SK-N-SH (cell line): ENCODE results near the gene TMTC2. TPM values are rescaled to one million over a fixed set of nuclear protein-coding genes. Genes with fewer than 3 reads are reported as not detected.

Source experiments
- CTCF ChIA-PET: fragments of 300-600, 350-600 bp; formaldehyde crosslinking; extraction: SDS; loops from one replicate; lab custom pipeline; 2021; lab: Yijun Ruan, JAX
- POLR2A ChIA-PET: fragments of 350-600 bp; sonication (Branson Sonifier 250); formaldehyde crosslinking; extraction: SDS; loops from one replicate; lab custom pipeline; 2020; ENCODE audit warnings: antibody characterized with exemption, inconsistent platforms; lab: Yijun Ruan, JAX
- DNase-seq: peaks from one replicate; pipeline ENCODE4 v3.0.0; 2012
- H2AFZ ChIP-seq: fragments of 200-600 bp; sonication (generic); 2 replicates; pipeline ENCODE4 v1.8.1; 2016; ENCODE audit warnings: antibody characterized with exemption, mild to moderate bottlenecking, low read depth
- H3F3A ChIP-seq: fragments of 200-600 bp; sonication (generic); replicated peaks from 2 replicates; pipeline ENCODE3; 2016; ENCODE audit warnings: antibody characterized with exemption, mild to moderate bottlenecking; ENCODE audit not compliant: insufficient read depth
- H3K27ac ChIP-seq, 2 experiments: fragments of 200-500 bp in 1 of 2; fragments of 200-600 bp in 1 of 2; sonication (Bioruptor generic) in 1 of 2; sonication (generic), shearing (Covaris generic) in 1 of 2; 2 replicates each; pipeline versions ENCODE4 v1.5.1 to v1.6.1; 2014 to 2016; ENCODE audit warnings: low read depth in 2 of 2, inconsistent platforms in 1 of 2, low read length in 1 of 2, mild to moderate bottlenecking in 1 of 2, mixed read lengths in 1 of 2
- H3K27me3 ChIP-seq: fragments of 200-600 bp; sonication (generic), shearing (Covaris generic); 2 replicates; pipeline ENCODE4 v1.6.1; 2016; ENCODE audit warnings: mixed run types; ENCODE audit not compliant: insufficient read depth
- H3K36me3 ChIP-seq, 2 experiments: fragments of 200-500 bp in 1 of 2; fragments of 200-600 bp in 1 of 2; sonication (Bioruptor generic) in 1 of 2; sonication (generic) in 1 of 2; replicated peaks in 1 of 2; 2 replicates each; pipeline versions ENCODE3 to v1.5.1; 2014 to 2016; ENCODE audit warnings: low read length in 1 of 2, mild to moderate bottlenecking in 1 of 2; ENCODE audit not compliant: insufficient read depth in 2 of 2, control insufficient read depth in 1 of 2
- H3K4me1 ChIP-seq, 2 experiments: fragments of 200-500 bp in 1 of 2; fragments of 200-600 bp in 1 of 2; sonication (Bioruptor generic) in 1 of 2; sonication (generic), shearing (Covaris generic) in 1 of 2; 2 replicates each; pipeline versions ENCODE4 v1.5.1 to v1.6.1; 2014 to 2016; ENCODE audit warnings: low read depth in 1 of 2, low read length in 1 of 2, mixed run types in 1 of 2; ENCODE audit not compliant: insufficient read depth in 2 of 2, control insufficient read depth in 1 of 2
- H3K4me2 ChIP-seq: fragments of 200-600 bp; sonication (generic), shearing (Covaris generic); 2 replicates; pipeline ENCODE4 v1.6.1; 2017; ENCODE audit warnings: mixed run types
- H3K4me3 ChIP-seq, 2 experiments: fragments of 200-500 bp in 1 of 2; fragments of 200-600 bp in 1 of 2; sonication (Bioruptor generic) in 1 of 2; sonication (generic), shearing (Covaris generic) in 1 of 2; 2 replicates each; pipeline versions ENCODE4 v1.5.1 to v1.8.1; 2014 to 2016; ENCODE audit warnings: low read depth in 2 of 2, inconsistent platforms in 1 of 2, low read length in 1 of 2, mild to moderate bottlenecking in 1 of 2, mixed read lengths in 1 of 2, moderate library complexity in 1 of 2
- H3K79me2 ChIP-seq: fragments of 200-600 bp; sonication (generic); 2 replicates; pipeline ENCODE4 v1.8.1; 2017; ENCODE audit warnings: mild to moderate bottlenecking; ENCODE audit not compliant: insufficient read depth
- H3K9ac ChIP-seq: fragments of 200-600 bp; sonication (generic); 2 replicates; pipeline ENCODE4 v1.6.1; 2017; ENCODE audit warnings: mixed run types
- H3K9me2 ChIP-seq: fragments of 200-600 bp; sonication (generic); 2 replicates; pipeline ENCODE4 v1.6.1; 2017; ENCODE audit warnings: mixed run types
- H3K9me3 ChIP-seq: fragments of 200-600 bp; sonication (generic); 2 replicates; pipeline ENCODE4 v1.6.1; 2017; ENCODE audit warnings: mixed run types, mild to moderate bottlenecking, moderate library complexity
- H4K20me1 ChIP-seq: fragments of 200-600 bp; sonication (generic); 2 replicates; pipeline ENCODE4 v1.6.1; 2017; ENCODE audit warnings: mild to moderate bottlenecking, mixed run types; ENCODE audit not compliant: insufficient read depth
- EP300 ChIP-seq, 2 experiments: IDR thresholded peaks; 2 replicates each; pipeline versions ENCODE4 v1.4.0 to v1.6.1; 2012; ENCODE audit warnings: borderline replicate concordance in 1 of 2, low read depth in 1 of 2, low read length in 1 of 2
- RAD21 ChIP-seq: IDR thresholded peaks from 2 replicates; pipeline ENCODE4 v1.6.1; 2012; ENCODE audit warnings: mild to moderate bottlenecking, low read length
- REST ChIP-seq: IDR thresholded peaks from 2 replicates; pipeline ENCODE4 v1.6.1; 2012; ENCODE audit warnings: mild to moderate bottlenecking, low read depth, low read length, moderate library complexity
- RXRA ChIP-seq: IDR thresholded peaks from 2 replicates; pipeline ENCODE4 v1.4.0; 2012; ENCODE audit warnings: low read depth, mild to moderate bottlenecking, borderline replicate concordance
- USF1 ChIP-seq: IDR thresholded peaks from 2 replicates; pipeline ENCODE4 v1.4.0; 2012; ENCODE audit warnings: low read depth, borderline replicate concordance
- YY1 ChIP-seq: IDR thresholded peaks from 2 replicates; pipeline ENCODE4 v1.4.0; 2012; ENCODE audit warnings: low read depth, mild to moderate bottlenecking
- WGBS: methylation state at CpG from one replicate; pipeline ENCODE4 v1.1.6; 2017; ENCODE audit warnings: low lambda C conversion rate; 5-methylcytosine and 5-hydroxymethylcytosine counted together
- polyA plus RNA-seq, 3 experiments: library from polyadenylated mRNA; depleted of rRNA; stranded (reverse); fragments of >200 nt; gene quantifications; 2 replicates each; pipeline ENCODE4 v1.2.3, GENCODE V29; 2012
- TF ChIP-seq, protein P1 (sequence below): fragments of 200-600 bp; sonication (generic); IDR thresholded peaks from 2 replicates; pipeline ENCODE4 v1.6.1; 2017; ENCODE audit warnings: antibody characterized with exemption, mild to moderate bottlenecking, moderate library complexity

TMTC2 gene
- polyA plus RNA-seq, 1 of the 3 experiments (the other 2 are of a cell fraction): 4.1 TPM

DNA sequence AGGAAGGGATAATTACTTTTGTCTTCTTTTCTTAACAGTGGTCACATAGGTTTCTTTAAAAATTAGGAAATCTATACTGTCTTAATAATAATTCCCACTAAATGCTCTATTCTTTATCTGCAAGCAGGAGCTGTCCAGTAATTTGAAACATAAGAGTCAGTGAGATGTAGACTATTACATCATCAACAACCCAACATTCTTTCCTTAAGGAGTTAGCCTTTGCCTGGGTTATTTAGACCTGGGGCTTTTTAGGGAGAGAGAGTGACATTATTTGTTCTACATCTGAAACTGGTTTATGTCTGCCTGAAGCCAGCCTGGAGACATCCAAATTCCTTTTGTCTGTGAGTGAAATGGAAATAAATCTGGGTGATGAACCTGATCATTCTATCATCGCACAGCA is 294.4 kb downstream of the TMTC2 start:
- DNase-seq: no peak
- WGBS: 97% methylated on average over 1 of the region's 1 CpG
- H3F3A ChIP-seq: no peaks in the 10 kb centered on the region
- peaks cover 0 to 15% of the 10 kb centered on the region in 2 experiments for H3K36me3 ChIP-seq
- ChIA-PET POLR2A (no interaction called here), CTCF (interaction anchor here (0.5 to 1.5 kb wide), 2 partner anchors 44 to 295 kb away, joined by 3 to 5 read pairs; partner anchors contain the start of gene TMTC2)
- no peaks in the 10 kb centered on the region for H3K79me2 ChIP-seq
- no peak overlapping the region for H3K4me2 ChIP-seq
- no peaks in the 10 kb centered on the region; a peak in 1 of 4 replicates for H3K4me1 ChIP-seq
- H3K9me3 ChIP-seq: no peaks in the 10 kb centered on the region
- H3K27ac ChIP-seq: no peak overlapping the region
- no peak overlapping the region for H3K4me3 ChIP-seq
- H3K9me2 ChIP-seq: no peaks in the 10 kb centered on the region
- H3K9ac ChIP-seq: no peak overlapping the region
- no peak overlapping the region for H2AFZ ChIP-seq
- TF ChIP-seq YY1: no peak
- TF ChIP-seq REST: peak; percentile 50; the same call in 1 of the 2 replicates
- TF ChIP-seq, all 33 proteins: peak for 1
- Histone ChIP-seq H4K20me1 (no peaks in the 10 kb centered on the region), H3K27me3 (no peaks in the 10 kb centered on the region)

- H3K36me3 ChIP-seq: peaks cover 0 to 15% of the 10 kb centered on the region in 2 experiments
- no peak overlapping the region for H2AFZ ChIP-seq
- H3F3A ChIP-seq: no peaks in the 10 kb centered on the region
- TF ChIP-seq, protein P1, sequence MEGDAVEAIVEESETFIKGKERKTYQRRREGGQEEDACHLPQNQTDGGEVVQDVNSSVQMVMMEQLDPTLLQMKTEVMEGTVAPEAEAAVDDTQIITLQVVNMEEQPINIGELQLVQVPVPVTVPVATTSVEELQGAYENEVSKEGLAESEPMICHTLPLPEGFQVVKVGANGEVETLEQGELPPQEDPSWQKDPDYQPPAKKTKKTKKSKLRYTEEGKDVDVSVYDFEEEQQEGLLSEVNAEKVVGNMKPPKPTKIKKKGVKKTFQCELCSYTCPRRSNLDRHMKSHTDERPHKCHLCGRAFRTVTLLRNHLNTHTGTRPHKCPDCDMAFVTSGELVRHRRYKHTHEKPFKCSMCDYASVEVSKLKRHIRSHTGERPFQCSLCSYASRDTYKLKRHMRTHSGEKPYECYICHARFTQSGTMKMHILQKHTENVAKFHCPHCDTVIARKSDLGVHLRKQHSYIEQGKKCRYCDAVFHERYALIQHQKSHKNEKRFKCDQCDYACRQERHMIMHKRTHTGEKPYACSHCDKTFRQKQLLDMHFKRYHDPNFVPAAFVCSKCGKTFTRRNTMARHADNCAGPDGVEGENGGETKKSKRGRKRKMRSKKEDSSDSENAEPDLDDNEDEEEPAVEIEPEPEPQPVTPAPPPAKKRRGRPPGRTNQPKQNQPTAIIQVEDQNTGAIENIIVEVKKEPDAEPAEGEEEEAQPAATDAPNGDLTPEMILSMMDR: no peak
- TF ChIP-seq RAD21 (no peak), USF1 (no peak), EP300 (IDR thresholded peaks at IDR 0.05; ENCODE audit: borderline replicate concordance in 1 of 2, low read depth in 1 of 2, low read length in 1 of 2) (no peak), RXRA (no peak)
- H3K4me3 ChIP-seq: no peak overlapping the region
- no peak overlapping the region for H3K27ac ChIP-seq
- H3K27me3 ChIP-seq: no peaks in the 10 kb centered on the region
- no peaks in the 10 kb centered on the region for H4K20me1 ChIP-seq
- no peaks in the 10 kb centered on the region for H3K9me2 ChIP-seq
- H3K9ac ChIP-seq: no peak overlapping the region
- 0 out of 4 replicates have a peak, but pooled peaks cover 0 to 4% of the 10 kb centered on the region in 2 experiments for H3K4me1 ChIP-seq
- no peaks in the 10 kb centered on the region for H3K79me2 ChIP-seq
- no peaks in the 10 kb centered on the region for H3K9me3 ChIP-seq
- DNase-seq: no peak
- 92% methylated on average over 12 of the region's 12 CpGs for WGBS
- CTCF ChIA-PET: interaction anchor here (1.2 kb wide), 1 partner anchor 235 kb away, joined by 4 read pairs; no protein-coding TSS in a partner anchor
- H3K4me2 ChIP-seq: no peak overlapping the region
- POLR2A ChIA-PET: no interaction called here
Observed at GRCh38 chr12:82994117-82994516, 307.4 kb downstream of the TMTC2 start.
